Measurements from ENCODE around the gene MYO1E. TPM values are rescaled to one million over a fixed set of nuclear protein-coding genes. Genes with fewer than 3 reads are reported as not detected.

The MYO1E gene
- total RNA-seq, 1 donor from 2014 or later, result 84.6 TPM

GRCh38 chr15:59335207-59335786 lies 37.4 kb downstream of the MYO1E start:
- Mint-ChIP-seq H3K27ac (ENCODE audit: unreplicated experiment) (no peak overlapping the region), H3K4me1 (ENCODE audit: unreplicated experiment) (peaks cover 30% of the 10 kb centered on the region), H3K4me3 (ENCODE audit: unreplicated experiment) (no peak overlapping the region), H3K27me3 (ENCODE audit: unreplicated experiment) (no peaks in the 10 kb centered on the region), H3K36me3 (ENCODE audit: unreplicated experiment) (no peaks in the 10 kb centered on the region), H3K9me3 (ENCODE audit: unreplicated experiment) (no peaks in the 10 kb centered on the region)
- DNase-seq (ENCODE audit: extremely low spot score, unreplicated experiment), result no peak
- TF ChIP-seq CTCF (IDR thresholded peaks at IDR 0.05), result no peak

GRCh38 chr15:59334076-59334415 lies 38.6 kb downstream of the MYO1E start:
- TF ChIP-seq CTCF (IDR thresholded peaks at IDR 0.05), result no peak
- no peak for DNase-seq (ENCODE audit: extremely low spot score, unreplicated experiment)
- no peaks in the 10 kb centered on the region for H3K36me3 Mint-ChIP-seq (ENCODE audit: unreplicated experiment)
- H3K4me3 Mint-ChIP-seq (ENCODE audit: unreplicated experiment), result no peak overlapping the region
- H3K27ac Mint-ChIP-seq (ENCODE audit: unreplicated experiment), result no peak overlapping the region
- H3K27me3 Mint-ChIP-seq (ENCODE audit: unreplicated experiment), result no peaks in the 10 kb centered on the region
- H3K9me3 Mint-ChIP-seq (ENCODE audit: unreplicated experiment), result no peaks in the 10 kb centered on the region
- H3K4me1 Mint-ChIP-seq (ENCODE audit: unreplicated experiment), result peaks cover 36% of the 10 kb centered on the region

GRCh38 chr15:59333401-59334075 lies 39.1 kb downstream of the MYO1E start:
- H3K4me1 Mint-ChIP-seq (ENCODE audit: unreplicated experiment), result peaks cover 40% of the 10 kb centered on the region
- DNase-seq (ENCODE audit: extremely low spot score, unreplicated experiment), result no peak
- no peak overlapping the region for H3K4me3 Mint-ChIP-seq (ENCODE audit: unreplicated experiment)
- H3K36me3 Mint-ChIP-seq (ENCODE audit: unreplicated experiment), result no peaks in the 10 kb centered on the region
- H3K27me3 Mint-ChIP-seq (ENCODE audit: unreplicated experiment), result no peaks in the 10 kb centered on the region
- no peak for TF ChIP-seq CTCF (IDR thresholded peaks at IDR 0.05)
- no peak overlapping the region for H3K27ac Mint-ChIP-seq (ENCODE audit: unreplicated experiment)
- no peaks in the 10 kb centered on the region for H3K9me3 Mint-ChIP-seq (ENCODE audit: unreplicated experiment)

- Mint-ChIP-seq H3K4me1 (ENCODE audit: unreplicated experiment) (peaks cover 47% of the 10 kb centered on the region), H3K36me3 (ENCODE audit: unreplicated experiment) (no peaks in the 10 kb centered on the region), H3K27ac (ENCODE audit: unreplicated experiment) (no peak overlapping the region), H3K9me3 (ENCODE audit: unreplicated experiment) (no peaks in the 10 kb centered on the region), H3K27me3 (ENCODE audit: unreplicated experiment) (no peaks in the 10 kb centered on the region), H3K4me3 (ENCODE audit: unreplicated experiment) (no peak overlapping the region)
- no peak for DNase-seq (ENCODE audit: extremely low spot score, unreplicated experiment)
- TF ChIP-seq CTCF (IDR thresholded peaks at IDR 0.05), result no peak
These were observed 40.7 kb downstream of the MYO1E start for GRCh38 chr15:59332009-59332408.

- Mint-ChIP-seq H3K27ac (ENCODE audit: unreplicated experiment) (peak overlapping the region; percentile 66), H3K4me3 (ENCODE audit: unreplicated experiment) (no peak overlapping the region)
These were observed 42.0 kb downstream of the MYO1E start for GRCh38 chr15:59330649-59331048.

More at GRCh38 chr15:59330649-59331048, 42.0 kb downstream of the MYO1E start:
- H3K27me3 Mint-ChIP-seq (ENCODE audit: unreplicated experiment), result no peaks in the 10 kb centered on the region
- H3K36me3 Mint-ChIP-seq (ENCODE audit: unreplicated experiment), result no peaks in the 10 kb centered on the region
- H3K4me1 Mint-ChIP-seq (ENCODE audit: unreplicated experiment), result peaks cover 47% of the 10 kb centered on the region
- no peak for DNase-seq (ENCODE audit: extremely low spot score, unreplicated experiment)
- no peak for TF ChIP-seq CTCF (IDR thresholded peaks at IDR 0.05)
- H3K9me3 Mint-ChIP-seq (ENCODE audit: unreplicated experiment), result no peaks in the 10 kb centered on the region
